GM12873 (cell line): ENCODE data around the gene AUTS2.

Source experiments
- CTCF ChIP-seq: IDR thresholded peaks from 2 replicates; pipeline ENCODE4 v1.5.1; 2012; ENCODE audit warnings: low read depth, mild to moderate bottlenecking, moderate library complexity, low read length, control low read depth; ENCODE audit not compliant: insufficient read depth; ENCODE audit errors: missing control alignments

The AUTS2 gene

GRCh38 chr7:69682518-69682917 lies 84.2 kb downstream of the AUTS2 start:
- no peak for TF ChIP-seq CTCF

GRCh38 chr7:69683002-69683401 lies 84.7 kb downstream of the AUTS2 start:
- no peak for TF ChIP-seq CTCF

DNA sequence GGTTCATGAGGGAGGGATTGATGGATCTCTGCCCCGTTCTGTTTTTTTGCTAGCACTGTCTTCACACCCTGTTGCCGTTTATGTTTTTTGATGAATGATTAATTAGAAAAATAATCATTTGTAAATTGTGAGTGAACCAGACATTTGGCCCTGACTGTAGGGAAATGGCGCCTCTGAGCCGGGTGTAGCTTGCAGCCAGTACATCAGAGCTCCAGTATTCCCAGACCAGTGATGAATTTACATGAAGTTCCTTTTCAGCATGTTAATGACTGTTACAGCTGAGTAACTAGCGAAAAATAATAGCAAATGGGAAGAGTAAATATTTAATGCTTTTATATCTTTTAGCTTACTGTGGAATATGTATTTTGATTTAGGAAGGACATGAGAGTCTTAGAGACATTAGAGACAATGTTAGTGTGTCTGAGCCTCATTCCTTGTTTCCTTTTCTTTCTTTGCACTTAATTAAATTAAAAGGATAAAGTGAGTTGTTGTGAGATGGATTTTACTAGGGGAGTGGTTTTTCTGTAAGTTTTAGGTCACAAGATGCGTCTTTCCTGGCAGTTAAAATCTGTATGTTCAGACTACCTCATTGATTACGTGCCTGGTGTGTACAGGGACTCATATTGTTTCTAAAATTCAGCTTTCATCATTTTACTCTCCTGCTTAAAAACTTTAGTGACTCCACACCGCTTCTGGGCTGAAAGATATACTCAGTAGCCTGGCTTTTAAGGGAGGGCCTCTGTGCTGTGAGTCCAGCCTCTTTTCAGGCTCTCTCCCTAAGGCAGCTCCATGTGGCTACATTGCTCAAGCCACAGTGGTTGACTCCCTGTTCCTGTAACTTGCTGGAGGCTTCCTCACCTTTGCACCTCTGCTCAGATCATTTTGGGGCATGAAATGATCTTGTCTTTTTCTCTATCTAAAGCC lies 86.4 kb downstream of the AUTS2 start:
- TF ChIP-seq CTCF: no peak

- TF ChIP-seq CTCF: no peak
These were observed 87.0 kb downstream of the AUTS2 start for GRCh38 chr7:69685293-69685631.

DNA sequence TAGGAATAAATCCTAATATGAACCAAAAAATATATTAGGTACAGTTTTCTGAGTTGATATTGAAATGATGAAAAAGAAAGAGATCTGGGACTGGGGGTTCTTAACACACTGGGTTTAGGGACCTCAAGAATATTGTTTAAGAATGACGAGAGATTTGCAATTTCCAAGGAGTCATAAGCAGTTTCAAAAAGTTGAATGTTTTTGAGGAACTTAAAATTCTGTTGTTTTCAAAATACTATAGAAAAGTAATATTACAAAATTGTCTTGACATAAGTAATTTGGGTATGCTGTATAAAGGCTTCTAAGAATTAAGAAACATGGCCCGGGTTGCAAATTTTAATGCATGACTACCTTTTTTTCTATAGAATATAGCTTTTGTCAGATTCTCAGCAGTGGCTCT lies 88.1 kb downstream of the AUTS2 start:
- TF ChIP-seq CTCF: no peak

GRCh38 chr7:69687739-69688433 lies 89.6 kb downstream of the AUTS2 start:
- TF ChIP-seq CTCF: no peak

GRCh38 chr7:69690329-69690728 lies 92.1 kb downstream of the AUTS2 start:
- TF ChIP-seq CTCF: no peak
